ENCODE results near the gene MYH8. TPM values are rescaled to one million over a fixed set of nuclear protein-coding genes. Genes with fewer than 3 reads are reported as not detected.

MYH8 gene
- total RNA-seq, 1 donor from 2014 or later, result not detected

DNA sequence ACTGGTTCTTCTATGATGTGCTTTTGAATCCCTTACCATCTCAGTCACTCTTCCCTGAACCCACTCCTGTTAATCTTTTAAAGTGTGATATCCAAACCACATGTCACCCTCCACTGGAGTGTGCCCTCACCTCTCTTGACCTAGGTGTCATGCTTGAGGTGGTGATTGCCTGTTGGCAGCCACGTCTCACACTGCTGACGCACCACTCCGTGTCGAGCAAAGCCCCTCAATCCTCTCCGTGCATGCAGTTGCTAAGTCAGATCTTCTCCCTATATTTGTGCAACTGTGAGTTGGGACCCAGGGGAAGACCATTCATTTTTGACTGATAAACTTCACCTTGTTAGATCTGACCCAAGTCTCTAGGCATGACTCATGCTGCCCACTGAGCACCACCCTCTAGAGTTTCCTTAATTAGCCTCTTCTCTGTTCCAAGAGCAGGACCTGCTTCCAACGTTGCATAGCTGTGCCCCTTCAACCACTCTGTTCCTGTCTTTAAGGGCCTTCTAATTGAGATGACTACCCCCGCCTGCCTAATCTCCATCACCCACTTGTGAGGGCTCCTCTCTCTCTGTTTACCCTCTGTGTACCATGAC is 51.6 kb downstream of the MYH8 start:
- no peak for DNase-seq
- Mint-ChIP-seq H3K4me3 (no peak overlapping the region), H3K9me3 (no peaks in the 10 kb centered on the region), H3K4me1 (no peaks in the 10 kb centered on the region), H3K36me3 (ENCODE audit: low read depth) (no peaks in the 10 kb centered on the region), H3K27ac (no peak overlapping the region), H3K27me3 (peaks cover 2% of the 10 kb centered on the region)
- intact Hi-C loops (cut with micrococcal nuclease), result no loop called here
- ATAC-seq (ENCODE audit: low read depth), result no peak
- TF ChIP-seq, protein P1, sequence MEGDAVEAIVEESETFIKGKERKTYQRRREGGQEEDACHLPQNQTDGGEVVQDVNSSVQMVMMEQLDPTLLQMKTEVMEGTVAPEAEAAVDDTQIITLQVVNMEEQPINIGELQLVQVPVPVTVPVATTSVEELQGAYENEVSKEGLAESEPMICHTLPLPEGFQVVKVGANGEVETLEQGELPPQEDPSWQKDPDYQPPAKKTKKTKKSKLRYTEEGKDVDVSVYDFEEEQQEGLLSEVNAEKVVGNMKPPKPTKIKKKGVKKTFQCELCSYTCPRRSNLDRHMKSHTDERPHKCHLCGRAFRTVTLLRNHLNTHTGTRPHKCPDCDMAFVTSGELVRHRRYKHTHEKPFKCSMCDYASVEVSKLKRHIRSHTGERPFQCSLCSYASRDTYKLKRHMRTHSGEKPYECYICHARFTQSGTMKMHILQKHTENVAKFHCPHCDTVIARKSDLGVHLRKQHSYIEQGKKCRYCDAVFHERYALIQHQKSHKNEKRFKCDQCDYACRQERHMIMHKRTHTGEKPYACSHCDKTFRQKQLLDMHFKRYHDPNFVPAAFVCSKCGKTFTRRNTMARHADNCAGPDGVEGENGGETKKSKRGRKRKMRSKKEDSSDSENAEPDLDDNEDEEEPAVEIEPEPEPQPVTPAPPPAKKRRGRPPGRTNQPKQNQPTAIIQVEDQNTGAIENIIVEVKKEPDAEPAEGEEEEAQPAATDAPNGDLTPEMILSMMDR (IDR thresholded peaks at IDR 0.05), result no peak
- ChIA-PET POLR2A (no interaction called here), CTCF (no interaction called here)

DNA sequence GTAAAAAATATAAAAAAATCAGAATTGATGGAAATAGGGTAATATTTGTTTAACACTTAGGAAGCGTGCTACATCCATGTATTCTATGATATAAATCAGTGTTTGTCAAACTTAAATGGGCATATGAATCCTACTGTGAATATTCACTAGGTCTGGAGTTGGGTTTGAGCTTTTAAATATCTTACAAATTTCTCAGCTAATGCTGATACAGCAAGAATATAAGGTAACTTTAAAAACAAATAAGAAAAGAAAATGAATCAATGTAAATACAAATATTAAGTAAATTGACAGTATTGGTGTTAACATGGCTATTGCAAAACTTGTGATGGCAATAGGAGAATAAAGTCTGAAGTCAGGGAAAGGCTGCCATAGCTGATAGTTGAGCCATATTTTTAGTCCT is 52.5 kb downstream of the MYH8 start:
- Mint-ChIP-seq H3K4me3 (no peak overlapping the region), H3K4me1 (no peaks in the 10 kb centered on the region), H3K27ac (no peak overlapping the region), H3K9me3 (no peaks in the 10 kb centered on the region), H3K36me3 (ENCODE audit: low read depth) (no peaks in the 10 kb centered on the region), H3K27me3 (peaks cover 2% of the 10 kb centered on the region)
- ChIA-PET CTCF (no interaction called here), POLR2A (no interaction called here)
- DNase-seq, result no peak
- intact Hi-C loops (cut with micrococcal nuclease), result no loop called here
- TF ChIP-seq, protein P1 (IDR thresholded peaks at IDR 0.05), result no peak
- no peak for ATAC-seq (ENCODE audit: low read depth)

DNA sequence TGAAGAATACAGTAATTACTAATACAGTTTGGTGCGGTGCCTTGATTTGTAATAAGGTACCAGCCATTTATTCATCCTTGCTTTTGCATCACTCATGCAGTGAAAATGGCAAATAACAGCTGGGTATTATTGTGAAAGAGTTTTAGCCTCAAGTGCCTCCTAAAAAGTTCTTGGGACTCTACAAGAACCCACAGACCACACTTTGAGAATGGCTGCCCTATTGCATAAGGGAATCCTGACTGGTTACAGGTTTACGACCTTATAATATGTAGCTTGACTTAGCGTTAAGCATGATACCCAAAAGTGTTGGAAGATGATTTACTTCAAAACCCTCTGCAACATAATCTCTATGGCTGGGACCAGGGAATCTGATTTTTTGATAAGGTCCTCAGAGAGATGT is 53.2 kb downstream of the MYH8 start:
- Mint-ChIP-seq H3K36me3 (ENCODE audit: low read depth) (no peaks in the 10 kb centered on the region), H3K4me1 (no peaks in the 10 kb centered on the region), H3K27me3 (peaks cover 2% of the 10 kb centered on the region), H3K4me3 (no peak overlapping the region), H3K9me3 (no peaks in the 10 kb centered on the region), H3K27ac (no peak overlapping the region)
- ChIA-PET CTCF (no interaction called here), POLR2A (no interaction called here)
- no peak for ATAC-seq (ENCODE audit: low read depth)
- intact Hi-C loops (cut with micrococcal nuclease), result no loop called here
- DNase-seq, result no peak
- TF ChIP-seq, protein P1 (IDR thresholded peaks at IDR 0.05), result no peak

DNA sequence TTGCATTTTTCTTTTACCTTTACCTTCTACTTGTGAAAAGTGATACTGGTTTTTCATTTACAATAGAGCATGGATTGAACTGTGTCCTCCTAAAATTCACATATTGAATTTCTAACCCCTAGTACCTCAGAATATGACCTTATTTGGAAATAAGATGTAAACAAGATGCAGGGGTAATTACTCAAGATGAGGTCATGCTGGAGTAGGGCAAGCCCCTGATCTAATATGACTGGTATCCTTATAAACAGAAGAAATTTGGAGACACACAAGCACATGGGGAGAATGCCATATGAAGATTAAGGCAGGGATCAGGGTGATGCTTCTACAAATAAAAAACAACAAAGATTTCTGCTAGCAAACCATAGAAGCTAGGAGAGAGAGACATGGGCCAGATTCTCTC is 61.2 kb downstream of the MYH8 start:
- ChIA-PET CTCF (no interaction called here), POLR2A (no interaction called here)
- Mint-ChIP-seq H3K27me3 (peaks cover 4% of the 10 kb centered on the region), H3K4me3 (no peak overlapping the region), H3K27ac (no peak overlapping the region), H3K9me3 (no peaks in the 10 kb centered on the region), H3K36me3 (ENCODE audit: low read depth) (no peaks in the 10 kb centered on the region), H3K4me1 (no peaks in the 10 kb centered on the region)
- TF ChIP-seq, protein P1 (IDR thresholded peaks at IDR 0.05), result no peak
- no peak for DNase-seq
- intact Hi-C loops (cut with micrococcal nuclease), result no loop called here
- no peak for ATAC-seq (ENCODE audit: low read depth)

DNA sequence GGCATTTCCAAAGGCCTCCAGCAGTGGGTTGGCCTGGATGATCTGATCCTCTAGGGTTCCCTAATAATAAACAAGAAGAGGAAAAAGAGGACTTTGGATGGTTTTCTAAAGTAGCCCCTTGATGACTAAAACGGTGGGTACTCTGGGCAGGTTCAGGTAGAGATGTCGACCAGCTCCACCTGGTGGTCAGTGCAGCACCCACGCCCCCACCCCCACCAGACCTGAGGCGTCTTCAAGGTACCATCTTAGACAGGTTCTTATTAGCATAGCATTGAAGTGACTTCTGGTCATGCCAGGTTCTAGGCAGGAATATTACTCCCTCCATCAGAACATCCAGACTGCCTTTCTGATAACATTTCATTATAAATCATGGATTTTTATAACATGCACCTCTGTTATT is 64.0 kb downstream of the MYH8 start:
- DNase-seq (no peak), ATAC-seq (ENCODE audit: low read depth) (peak; percentile 49)
- Mint-ChIP-seq H3K9me3 (no peaks in the 10 kb centered on the region), H3K36me3 (ENCODE audit: low read depth) (no peaks in the 10 kb centered on the region), H3K4me1 (no peaks in the 10 kb centered on the region), H3K4me3 (no peak overlapping the region), H3K27me3 (peaks cover 4% of the 10 kb centered on the region), H3K27ac (no peak overlapping the region)
- intact Hi-C loops (cut with micrococcal nuclease), result loop anchor here (1.0 to 5.0 kb wide), 5 partner anchors 30 to 433 kb away; no protein-coding TSS in a partner anchor
- CTCF ChIA-PET, result interaction anchor here (1.6 kb wide), 1 partner anchor 433 kb away, joined by 4 read pairs; no protein-coding TSS in a partner anchor
- POLR2A ChIA-PET, result no interaction called here
- TF ChIP-seq, protein P1 (IDR thresholded peaks at IDR 0.05), result no peak

Data from activated B cell treated with CpG ODN at 0.5 μM for 24 hours (primary cell).